Liver (tissue), 9 donors: ENCODE results near the gene HSPB9. TPM values are rescaled to one million over a fixed set of nuclear protein-coding genes. Genes with fewer than 3 reads are reported as not detected.

Source experiments
- DNase-seq: peaks from one replicate; pipeline ENCODE4 v3.0.0-alpha.2; 2017; ENCODE audit warnings: low spot score
- H3K27ac ChIP-seq, 2 donors: one replicate each; pipeline ENCODE4 v1.7.0; 2013; ENCODE audit warnings: inconsistent platforms in 2 of 2, low read length in 2 of 2, control low read depth in 1 of 2, low read depth in 1 of 2, mild to moderate bottlenecking in 1 of 2
- H3K27me3 ChIP-seq, 4 donors: one replicate each; pipeline versions ENCODE4 v1.6.1 to v1.7.0; 2013; ENCODE audit warnings: low read length in 3 of 4, inconsistent platforms in 1 of 4, mild to moderate bottlenecking in 1 of 4, moderate library complexity in 1 of 4; ENCODE audit not compliant: control insufficient read depth in 4 of 4, insufficient read depth in 4 of 4
- H3K36me3 ChIP-seq, 4 donors: one replicate each; pipeline versions ENCODE4 v1.6.1 to v1.7.0; 2013; ENCODE audit warnings: low read length in 3 of 4, mild to moderate bottlenecking in 3 of 4, low read depth in 1 of 4, moderate library complexity in 1 of 4; ENCODE audit not compliant: control insufficient read depth in 4 of 4, insufficient read depth in 3 of 4
- H3K4me1 ChIP-seq, 4 donors: one replicate each; pipeline versions ENCODE4 v1.6.1 to v1.7.0; 2013; ENCODE audit warnings: low read length in 3 of 4, mild to moderate bottlenecking in 3 of 4, moderate library complexity in 1 of 4; ENCODE audit not compliant: control insufficient read depth in 4 of 4, insufficient read depth in 4 of 4
- H3K4me3 ChIP-seq, 3 donors: one replicate each; pipeline versions ENCODE4 v1.6.1 to v1.7.0; 2013; ENCODE audit warnings: low read length in 3 of 3, control low read depth in 1 of 3, low read depth in 1 of 3, mild to moderate bottlenecking in 1 of 3
- H3K9ac ChIP-seq, 2 donors: one replicate each; pipeline ENCODE4 v1.7.0; 2013; ENCODE audit warnings: low read length in 2 of 2, mild to moderate bottlenecking in 2 of 2, moderate library complexity in 2 of 2, control low read depth in 1 of 2, low read depth in 1 of 2
- H3K9me3 ChIP-seq, 4 donors: one replicate each; pipeline versions ENCODE4 v1.6.1 to v1.7.0; 2013; ENCODE audit warnings: low read length in 3 of 4; ENCODE audit not compliant: control insufficient read depth in 4 of 4
- EGR1 ChIP-seq, 2 donors: IDR thresholded peaks; 2 replicates each; pipeline ENCODE4 v1.6.1; 2016 to 2018; ENCODE audit warnings: antibody characterized with exemption in 2 of 2, low read depth in 2 of 2
- FOXA1 ChIP-seq: IDR thresholded peaks from 2 replicates; pipeline ENCODE4 v1.6.1; 2016; ENCODE audit warnings: antibody characterized with exemption
- FOXA2 ChIP-seq: IDR thresholded peaks from 2 replicates; pipeline ENCODE4 v1.6.1; 2016; ENCODE audit warnings: antibody characterized with exemption
- GABPA ChIP-seq, 2 donors: IDR thresholded peaks in 1 of 2; conservative IDR thresholded peaks in 1 of 2; 2 replicates each; pipeline ENCODE4 v1.6.1; 2016; ENCODE audit warnings: antibody characterized with exemption in 2 of 2, mild to moderate bottlenecking in 1 of 2, moderate library complexity in 1 of 2
- HNF4A ChIP-seq, 2 donors: conservative IDR thresholded peaks; 2 replicates each; pipeline ENCODE4 v1.6.1; 2016; ENCODE audit warnings: antibody characterized with exemption in 2 of 2, mild to moderate bottlenecking in 2 of 2
- HNF4G ChIP-seq: IDR thresholded peaks from 2 replicates; pipeline ENCODE4 v1.6.1; 2016; ENCODE audit warnings: antibody characterized with exemption
- JUND ChIP-seq, 2 donors: IDR thresholded peaks; 2 replicates each; pipeline ENCODE4 v1.6.1; 2016; ENCODE audit warnings: antibody characterized with exemption in 2 of 2
- NR2F2 ChIP-seq: IDR thresholded peaks from 2 replicates; pipeline ENCODE4 v1.6.1; 2016; ENCODE audit warnings: antibody characterized with exemption
- RAD21 ChIP-seq, 2 donors: IDR thresholded peaks; 2 replicates each; pipeline ENCODE4 v1.6.1; 2016; ENCODE audit warnings: antibody characterized with exemption in 2 of 2, mild to moderate bottlenecking in 2 of 2
- RXRA ChIP-seq, 2 donors: IDR thresholded peaks; 2 replicates each; pipeline ENCODE4 v1.6.1; 2017 to 2018; ENCODE audit warnings: antibody characterized with exemption in 2 of 2, mild to moderate bottlenecking in 1 of 2
- SP1 ChIP-seq: IDR thresholded peaks from 2 replicates; pipeline ENCODE4 v1.6.1; 2018; ENCODE audit warnings: antibody characterized with exemption, mild to moderate bottlenecking
- TAF1 ChIP-seq: conservative IDR thresholded peaks from 2 replicates; pipeline ENCODE4 v1.6.1; 2016; ENCODE audit warnings: antibody characterized with exemption, mild to moderate bottlenecking
- YY1 ChIP-seq: IDR thresholded peaks from 2 replicates; pipeline ENCODE4 v1.6.1; 2016; ENCODE audit warnings: antibody characterized with exemption, mild to moderate bottlenecking
- WGBS: extraction: QIAGEN DNeasy Blood & Tissue Kit; methylation state at CpG from one replicate; pipeline ENCODE4 v1.1.7; 2013; 5-methylcytosine and 5-hydroxymethylcytosine counted together
- polyA plus RNA-seq, 2 donors: library from polyadenylated mRNA; stranded (reverse) in 1 of 2; unstranded in 1 of 2; fragments of 200-250 nt in 1 of 2; fragments of >200 nt in 1 of 2; fragmentation: Nextera tagmentation in 1 of 2; extraction: Ambion mirVana in 1 of 2; gene quantifications; one replicate each; pipeline versions ENCODE4 v1.2.1 to v1.2.3, GENCODE V29; 2013 to 2015
- total RNA-seq, 2 donors: library from RNA; depleted of rRNA; stranded (reverse); fragments of >200 nt; gene quantifications; one replicate each; pipeline ENCODE4 v1.2.3, GENCODE V29; 2014
- TF ChIP-seq, protein P1 (sequence below): IDR thresholded peaks from 2 replicates; pipeline ENCODE4 v1.6.1; 2016; ENCODE audit warnings: antibody characterized with exemption
- TF ChIP-seq, protein P2 (sequence below): IDR thresholded peaks from 2 replicates; pipeline ENCODE4 v1.6.1; 2016; ENCODE audit warnings: antibody characterized with exemption
- TF ChIP-seq, protein P3 (sequence below): fragments of 150-350 bp; IDR thresholded peaks from 2 replicates; pipeline ENCODE4 v1.5.1; 2017; ENCODE audit warnings: improper control_type of control experiment, low read depth, low read length; ENCODE audit not compliant: missing input control
- TF ChIP-seq, protein P4 (sequence below): IDR thresholded peaks from 2 replicates; pipeline ENCODE4 v1.6.1; 2016; ENCODE audit warnings: antibody characterized with exemption
- TF ChIP-seq, protein P5 (sequence below): IDR thresholded peaks from 2 replicates; pipeline ENCODE4 v1.6.1; 2016; ENCODE audit warnings: antibody characterized with exemption, mild to moderate bottlenecking
- donor health status: healthy.
- donor health status: healthy.
- donor health status: healthy.
- donor health status: healthy.
- donor health status: healthy.

The HSPB9 gene
- total and polyA plus RNA-seq, 4 donors: 0.17 to 4.0 (median 0.56) TPM

DNA sequence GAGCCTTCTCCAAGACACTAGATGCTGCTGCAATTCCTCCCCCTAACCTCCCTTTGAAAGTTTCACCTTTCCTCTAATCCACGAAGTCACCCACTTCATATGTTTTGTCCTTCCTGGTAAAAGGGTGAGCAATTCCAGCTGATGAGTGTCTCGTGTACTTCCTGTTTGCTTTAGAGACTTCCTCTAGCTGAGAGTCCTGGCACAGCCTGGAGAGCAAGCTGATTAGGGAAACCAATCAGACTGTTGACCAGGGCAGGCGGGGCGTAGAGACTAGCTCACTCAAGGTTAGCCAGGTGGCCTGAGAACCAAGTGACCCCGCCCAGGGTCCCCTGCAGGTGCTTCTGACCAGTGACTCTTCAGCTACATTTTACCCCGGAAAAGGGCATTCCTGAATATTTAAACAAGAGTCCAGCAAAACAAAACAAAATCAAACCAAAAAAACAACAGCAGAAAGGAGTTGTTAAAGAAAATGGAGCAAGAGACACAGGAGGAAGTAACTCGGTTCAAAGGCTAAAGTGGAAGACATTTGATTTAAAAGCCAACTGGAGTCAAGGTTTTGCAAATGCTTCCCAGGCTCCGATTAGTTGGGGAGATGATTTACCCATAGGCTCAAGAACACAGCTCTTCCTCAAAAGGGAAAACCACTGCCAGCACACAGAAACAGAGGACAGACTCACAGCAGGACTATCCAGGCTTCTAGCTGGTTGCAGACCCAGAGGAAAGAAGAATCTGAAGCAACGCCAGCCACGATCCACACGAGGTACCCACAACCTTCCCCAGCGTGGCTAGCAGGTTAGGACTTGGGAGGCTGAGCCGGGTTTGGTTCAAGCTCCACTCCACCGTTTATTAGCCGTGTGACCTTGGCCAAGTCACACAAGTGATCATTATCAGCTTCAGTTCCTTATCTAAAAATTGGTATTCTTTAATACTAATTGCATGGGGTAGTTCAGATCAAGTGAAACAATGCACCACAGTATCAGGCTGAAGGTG, 13.4 kb downstream of the HSPB9 start:
- H3K4me1 ChIP-seq: peaks cover 14 to 42% (median 22%) of the 10 kb centered on the region in 4 donors
- H3K4me3 ChIP-seq: peak overlapping the region; percentile 35 to 41 (median 36)
- H3K36me3 ChIP-seq: no peaks in the 10 kb centered on the region
- peak overlapping the region; percentile 88 to 95 for H3K27ac ChIP-seq
- no peak for DNase-seq
- no peaks in the 10 kb centered on the region for H3K9me3 ChIP-seq
- WGBS: 22% methylated on average over 15 of the region's 15 CpGs
- H3K27me3 ChIP-seq: no peaks in the 10 kb centered on the region
- no peak overlapping the region for H3K9ac ChIP-seq
- TF ChIP-seq, protein P1, sequence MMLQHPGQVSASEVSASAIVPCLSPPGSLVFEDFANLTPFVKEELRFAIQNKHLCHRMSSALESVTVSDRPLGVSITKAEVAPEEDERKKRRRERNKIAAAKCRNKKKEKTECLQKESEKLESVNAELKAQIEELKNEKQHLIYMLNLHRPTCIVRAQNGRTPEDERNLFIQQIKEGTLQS: peak; percentile 70
- peak; percentile 40 to 54 for TF ChIP-seq RAD21 (IDR thresholded peaks at IDR 0.05)
- TF ChIP-seq, protein P2, sequence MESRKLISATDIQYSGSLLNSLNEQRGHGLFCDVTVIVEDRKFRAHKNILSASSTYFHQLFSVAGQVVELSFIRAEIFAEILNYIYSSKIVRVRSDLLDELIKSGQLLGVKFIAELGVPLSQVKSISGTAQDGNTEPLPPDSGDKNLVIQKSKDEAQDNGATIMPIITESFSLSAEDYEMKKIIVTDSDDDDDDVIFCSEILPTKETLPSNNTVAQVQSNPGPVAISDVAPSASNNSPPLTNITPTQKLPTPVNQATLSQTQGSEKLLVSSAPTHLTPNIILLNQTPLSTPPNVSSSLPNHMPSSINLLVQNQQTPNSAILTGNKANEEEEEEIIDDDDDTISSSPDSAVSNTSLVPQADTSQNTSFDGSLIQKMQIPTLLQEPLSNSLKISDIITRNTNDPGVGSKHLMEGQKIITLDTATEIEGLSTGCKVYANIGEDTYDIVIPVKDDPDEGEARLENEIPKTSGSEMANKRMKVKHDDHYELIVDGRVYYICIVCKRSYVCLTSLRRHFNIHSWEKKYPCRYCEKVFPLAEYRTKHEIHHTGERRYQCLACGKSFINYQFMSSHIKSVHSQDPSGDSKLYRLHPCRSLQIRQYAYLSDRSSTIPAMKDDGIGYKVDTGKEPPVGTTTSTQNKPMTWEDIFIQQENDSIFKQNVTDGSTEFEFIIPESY: peak; percentile 19
- TF ChIP-seq, protein P3, sequence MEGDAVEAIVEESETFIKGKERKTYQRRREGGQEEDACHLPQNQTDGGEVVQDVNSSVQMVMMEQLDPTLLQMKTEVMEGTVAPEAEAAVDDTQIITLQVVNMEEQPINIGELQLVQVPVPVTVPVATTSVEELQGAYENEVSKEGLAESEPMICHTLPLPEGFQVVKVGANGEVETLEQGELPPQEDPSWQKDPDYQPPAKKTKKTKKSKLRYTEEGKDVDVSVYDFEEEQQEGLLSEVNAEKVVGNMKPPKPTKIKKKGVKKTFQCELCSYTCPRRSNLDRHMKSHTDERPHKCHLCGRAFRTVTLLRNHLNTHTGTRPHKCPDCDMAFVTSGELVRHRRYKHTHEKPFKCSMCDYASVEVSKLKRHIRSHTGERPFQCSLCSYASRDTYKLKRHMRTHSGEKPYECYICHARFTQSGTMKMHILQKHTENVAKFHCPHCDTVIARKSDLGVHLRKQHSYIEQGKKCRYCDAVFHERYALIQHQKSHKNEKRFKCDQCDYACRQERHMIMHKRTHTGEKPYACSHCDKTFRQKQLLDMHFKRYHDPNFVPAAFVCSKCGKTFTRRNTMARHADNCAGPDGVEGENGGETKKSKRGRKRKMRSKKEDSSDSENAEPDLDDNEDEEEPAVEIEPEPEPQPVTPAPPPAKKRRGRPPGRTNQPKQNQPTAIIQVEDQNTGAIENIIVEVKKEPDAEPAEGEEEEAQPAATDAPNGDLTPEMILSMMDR: no peak
- peak; percentile 85 to 90 for TF ChIP-seq RXRA (IDR thresholded peaks at IDR 0.05)
- peak; percentile 91 for TF ChIP-seq SP1
- peak; percentile 47 for TF ChIP-seq FOXA2
- TF ChIP-seq HNF4A (conservative IDR thresholded peaks at IDR 0.05): peak; percentile 64 to 72
- TF ChIP-seq, protein P4, sequence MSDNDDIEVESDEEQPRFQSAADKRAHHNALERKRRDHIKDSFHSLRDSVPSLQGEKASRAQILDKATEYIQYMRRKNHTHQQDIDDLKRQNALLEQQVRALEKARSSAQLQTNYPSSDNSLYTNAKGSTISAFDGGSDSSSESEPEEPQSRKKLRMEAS: peak; percentile 96
- TF ChIP-seq, protein P5, sequence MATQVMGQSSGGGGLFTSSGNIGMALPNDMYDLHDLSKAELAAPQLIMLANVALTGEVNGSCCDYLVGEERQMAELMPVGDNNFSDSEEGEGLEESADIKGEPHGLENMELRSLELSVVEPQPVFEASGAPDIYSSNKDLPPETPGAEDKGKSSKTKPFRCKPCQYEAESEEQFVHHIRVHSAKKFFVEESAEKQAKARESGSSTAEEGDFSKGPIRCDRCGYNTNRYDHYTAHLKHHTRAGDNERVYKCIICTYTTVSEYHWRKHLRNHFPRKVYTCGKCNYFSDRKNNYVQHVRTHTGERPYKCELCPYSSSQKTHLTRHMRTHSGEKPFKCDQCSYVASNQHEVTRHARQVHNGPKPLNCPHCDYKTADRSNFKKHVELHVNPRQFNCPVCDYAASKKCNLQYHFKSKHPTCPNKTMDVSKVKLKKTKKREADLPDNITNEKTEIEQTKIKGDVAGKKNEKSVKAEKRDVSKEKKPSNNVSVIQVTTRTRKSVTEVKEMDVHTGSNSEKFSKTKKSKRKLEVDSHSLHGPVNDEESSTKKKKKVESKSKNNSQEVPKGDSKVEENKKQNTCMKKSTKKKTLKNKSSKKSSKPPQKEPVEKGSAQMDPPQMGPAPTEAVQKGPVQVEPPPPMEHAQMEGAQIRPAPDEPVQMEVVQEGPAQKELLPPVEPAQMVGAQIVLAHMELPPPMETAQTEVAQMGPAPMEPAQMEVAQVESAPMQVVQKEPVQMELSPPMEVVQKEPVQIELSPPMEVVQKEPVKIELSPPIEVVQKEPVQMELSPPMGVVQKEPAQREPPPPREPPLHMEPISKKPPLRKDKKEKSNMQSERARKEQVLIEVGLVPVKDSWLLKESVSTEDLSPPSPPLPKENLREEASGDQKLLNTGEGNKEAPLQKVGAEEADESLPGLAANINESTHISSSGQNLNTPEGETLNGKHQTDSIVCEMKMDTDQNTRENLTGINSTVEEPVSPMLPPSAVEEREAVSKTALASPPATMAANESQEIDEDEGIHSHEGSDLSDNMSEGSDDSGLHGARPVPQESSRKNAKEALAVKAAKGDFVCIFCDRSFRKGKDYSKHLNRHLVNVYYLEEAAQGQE: peak; percentile 63
- no peak for TF ChIP-seq TAF1
- peak; percentile 75 to 91 for TF ChIP-seq GABPA (IDR thresholded peaks at IDR 0.05 in 1 of 2, conservative IDR thresholded peaks at IDR 0.05 in 1 of 2)
- peak; percentile 58 to 64 for TF ChIP-seq JUND (IDR thresholded peaks at IDR 0.05)
- peak; percentile 49 for TF ChIP-seq YY1
- TF ChIP-seq NR2F2: peak; percentile 91
- peak; percentile 86 for TF ChIP-seq FOXA1
- peak; percentile 48 to 74 for TF ChIP-seq EGR1 (IDR thresholded peaks at IDR 0.05; ENCODE audit: low read depth in 2 of 2)
- TF ChIP-seq HNF4G: no peak
